SK-N-SH treated with all-trans-retinoic acid at 6 μM for 48 hours (cell line): Measurements from ENCODE around the gene XIRP2.

ENCODE experiments used
- ATAC-seq: fragments of 200-7000 bp; cut with Tn5 transposase; 3 replicates; pipeline ENCODE4 v1.9.1; 2020; ENCODE audit warnings: mild to moderate bottlenecking, moderate library complexity
- ARNTL ChIP-seq: fragments of 450-650 bp; formaldehyde crosslinking; IDR thresholded peaks from 2 replicates; pipeline ENCODE4 v1.5.0; 2020; ENCODE audit warnings: low read depth, mild to moderate bottlenecking, moderate library complexity, borderline replicate concordance
- CSDC2 ChIP-seq: fragments of 250-450 bp; sonication (Bioruptor Pico); IDR thresholded peaks from 2 replicates; pipeline ENCODE4 v1.5.0; 2020; ENCODE audit warnings: mild to moderate bottlenecking, moderate library complexity
- ESRRG ChIP-seq: fragments of 250-450 bp; sonication (Bioruptor Pico); IDR thresholded peaks from 2 replicates; pipeline ENCODE4 v1.6.1; 2021; ENCODE audit warnings: mild to moderate bottlenecking
- GLIS3 ChIP-seq: fragments of 250-450 bp; sonication (Bioruptor Pico); IDR thresholded peaks from 2 replicates; pipeline ENCODE4 v1.5.0; 2020; ENCODE audit warnings: mild to moderate bottlenecking, moderate library complexity
- ISL1 ChIP-seq: fragments of 250-450 bp; sonication (Bioruptor Pico); IDR thresholded peaks from 2 replicates; pipeline ENCODE4 v2.1.2; 2022; ENCODE audit warnings: mild to moderate bottlenecking, moderate library complexity
- OSR1 ChIP-seq: fragments of 250-450 bp; sonication (Bioruptor Pico); IDR thresholded peaks from 2 replicates; pipeline ENCODE4 v1.8.0; 2022; ENCODE audit warnings: moderate library complexity, mild to moderate bottlenecking, inconsistent platforms
- PPARA ChIP-seq: fragments of 250-450 bp; sonication (Bioruptor Pico); IDR thresholded peaks from 2 replicates; pipeline ENCODE4 v1.5.0; 2020; ENCODE audit warnings: mild to moderate bottlenecking, borderline replicate concordance
- SNAI2 ChIP-seq: fragments of 250-450 bp; sonication (Bioruptor Pico); IDR thresholded peaks from 2 replicates; pipeline ENCODE4 v1.5.0; 2020; ENCODE audit warnings: mild to moderate bottlenecking, moderate library complexity
- TCF4 ChIP-seq: fragments of 250-450 bp; sonication (Bioruptor Pico); IDR thresholded peaks from 2 replicates; pipeline ENCODE4 v1.8.0; 2021; ENCODE audit warnings: mild to moderate bottlenecking, moderate library complexity, borderline replicate concordance
- TOX ChIP-seq: fragments of 250-450 bp; sonication (Bioruptor Pico); IDR thresholded peaks from 2 replicates; pipeline ENCODE4 v1.8.0; 2021; ENCODE audit warnings: mild to moderate bottlenecking, moderate library complexity, borderline replicate concordance
- ZC3H10 ChIP-seq: fragments of 250-450 bp; sonication (Bioruptor Pico); IDR thresholded peaks from 2 replicates; pipeline ENCODE4 v1.5.1; 2021; ENCODE audit warnings: mild to moderate bottlenecking, moderate library complexity
- ZFP30 ChIP-seq: fragments of 450-650 bp; formaldehyde crosslinking; IDR thresholded peaks from 2 replicates; pipeline ENCODE4 v1.5.0; 2022; ENCODE audit warnings: mild to moderate bottlenecking, moderate library complexity
- ZNF70 ChIP-seq: fragments of 450-650 bp; formaldehyde crosslinking; IDR thresholded peaks from 2 replicates; pipeline ENCODE4 v1.5.0; 2020; ENCODE audit warnings: mild to moderate bottlenecking, moderate library complexity
- ZNF8 ChIP-seq: fragments of 450-650 bp; formaldehyde crosslinking; IDR thresholded peaks from 2 replicates; pipeline ENCODE4 v1.5.0; 2020; ENCODE audit warnings: mild to moderate bottlenecking, moderate library complexity
- TF ChIP-seq, protein P1 (sequence below): fragments of 250-450 bp; sonication (Bioruptor Pico); IDR thresholded peaks from 2 replicates; pipeline ENCODE4 v1.5.0; 2020; ENCODE audit warnings: mild to moderate bottlenecking, moderate library complexity
- TF ChIP-seq, protein P2 (sequence below): fragments of 250-450 bp; sonication (Bioruptor Pico); IDR thresholded peaks from 2 replicates; pipeline ENCODE4 v1.5.1; 2021; ENCODE audit warnings: mild to moderate bottlenecking, moderate library complexity
- TF ChIP-seq, protein P3 (sequence below): fragments of 250-450 bp; sonication (Bioruptor Pico); IDR thresholded peaks from 2 replicates; pipeline ENCODE4 v1.8.0; 2020; ENCODE audit warnings: mild to moderate bottlenecking, moderate library complexity, borderline replicate concordance
- TF ChIP-seq, protein P4 (sequence below): fragments of 250-450 bp; sonication (Bioruptor Pico); IDR thresholded peaks from 2 replicates; pipeline ENCODE4 v1.5.1; 2020; ENCODE audit warnings: low read depth, mild to moderate bottlenecking, moderate library complexity

XIRP2 gene

DNA sequence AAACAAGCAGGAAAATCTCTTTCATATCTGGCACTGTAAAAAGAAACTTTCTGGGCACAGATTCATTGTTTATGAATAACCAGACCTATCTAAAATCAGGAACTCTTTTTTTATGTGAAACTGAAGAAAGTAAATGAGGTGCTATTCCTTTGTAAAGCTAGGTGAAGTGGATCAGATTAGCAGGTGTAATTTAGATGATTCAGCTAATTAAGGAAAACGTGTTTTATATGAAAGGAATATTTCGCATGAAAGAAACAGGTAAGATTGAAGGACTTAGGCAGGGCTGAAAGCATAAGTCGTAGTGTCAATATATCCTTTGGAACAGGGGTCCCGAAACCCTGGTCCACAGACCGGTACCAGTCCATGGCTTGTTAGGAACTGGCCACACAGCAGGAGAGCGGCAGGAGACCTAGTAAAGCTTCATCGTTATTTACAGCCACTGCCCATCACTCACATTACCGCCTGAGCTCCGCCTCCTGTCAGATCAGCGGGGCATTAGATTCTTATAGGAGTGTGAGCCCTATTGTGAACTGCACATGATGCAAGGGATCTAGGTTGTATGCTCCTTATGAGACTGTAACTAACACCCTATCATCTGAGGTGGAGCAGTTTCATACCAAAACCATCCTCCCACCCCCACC is 20.3 kb upstream of the XIRP2 start:
- TF ChIP-seq, protein P1, sequence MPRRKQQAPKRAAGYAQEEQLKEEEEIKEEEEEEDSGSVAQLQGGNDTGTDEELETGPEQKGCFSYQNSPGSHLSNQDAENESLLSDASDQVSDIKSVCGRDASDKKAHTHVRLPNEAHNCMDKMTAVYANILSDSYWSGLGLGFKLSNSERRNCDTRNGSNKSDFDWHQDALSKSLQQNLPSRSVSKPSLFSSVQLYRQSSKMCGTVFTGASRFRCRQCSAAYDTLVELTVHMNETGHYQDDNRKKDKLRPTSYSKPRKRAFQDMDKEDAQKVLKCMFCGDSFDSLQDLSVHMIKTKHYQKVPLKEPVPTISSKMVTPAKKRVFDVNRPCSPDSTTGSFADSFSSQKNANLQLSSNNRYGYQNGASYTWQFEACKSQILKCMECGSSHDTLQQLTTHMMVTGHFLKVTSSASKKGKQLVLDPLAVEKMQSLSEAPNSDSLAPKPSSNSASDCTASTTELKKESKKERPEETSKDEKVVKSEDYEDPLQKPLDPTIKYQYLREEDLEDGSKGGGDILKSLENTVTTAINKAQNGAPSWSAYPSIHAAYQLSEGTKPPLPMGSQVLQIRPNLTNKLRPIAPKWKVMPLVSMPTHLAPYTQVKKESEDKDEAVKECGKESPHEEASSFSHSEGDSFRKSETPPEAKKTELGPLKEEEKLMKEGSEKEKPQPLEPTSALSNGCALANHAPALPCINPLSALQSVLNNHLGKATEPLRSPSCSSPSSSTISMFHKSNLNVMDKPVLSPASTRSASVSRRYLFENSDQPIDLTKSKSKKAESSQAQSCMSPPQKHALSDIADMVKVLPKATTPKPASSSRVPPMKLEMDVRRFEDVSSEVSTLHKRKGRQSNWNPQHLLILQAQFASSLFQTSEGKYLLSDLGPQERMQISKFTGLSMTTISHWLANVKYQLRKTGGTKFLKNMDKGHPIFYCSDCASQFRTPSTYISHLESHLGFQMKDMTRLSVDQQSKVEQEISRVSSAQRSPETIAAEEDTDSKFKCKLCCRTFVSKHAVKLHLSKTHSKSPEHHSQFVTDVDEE (CRISPR knock-in tag), result no peak
- no peak for TF ChIP-seq ZNF70 (CRISPR knock-in tag)
- TF ChIP-seq, protein P2, sequence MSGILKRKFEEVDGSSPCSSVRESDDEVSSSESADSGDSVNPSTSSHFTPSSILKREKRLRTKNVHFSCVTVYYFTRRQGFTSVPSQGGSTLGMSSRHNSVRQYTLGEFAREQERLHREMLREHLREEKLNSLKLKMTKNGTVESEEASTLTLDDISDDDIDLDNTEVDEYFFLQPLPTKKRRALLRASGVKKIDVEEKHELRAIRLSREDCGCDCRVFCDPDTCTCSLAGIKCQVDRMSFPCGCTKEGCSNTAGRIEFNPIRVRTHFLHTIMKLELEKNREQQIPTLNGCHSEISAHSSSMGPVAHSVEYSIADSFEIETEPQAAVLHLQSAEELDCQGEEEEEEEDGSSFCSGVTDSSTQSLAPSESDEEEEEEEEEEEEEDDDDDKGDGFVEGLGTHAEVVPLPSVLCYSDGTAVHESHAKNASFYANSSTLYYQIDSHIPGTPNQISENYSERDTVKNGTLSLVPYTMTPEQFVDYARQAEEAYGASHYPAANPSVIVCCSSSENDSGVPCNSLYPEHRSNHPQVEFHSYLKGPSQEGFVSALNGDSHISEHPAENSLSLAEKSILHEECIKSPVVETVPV, result no peak
- TF ChIP-seq, protein P3, sequence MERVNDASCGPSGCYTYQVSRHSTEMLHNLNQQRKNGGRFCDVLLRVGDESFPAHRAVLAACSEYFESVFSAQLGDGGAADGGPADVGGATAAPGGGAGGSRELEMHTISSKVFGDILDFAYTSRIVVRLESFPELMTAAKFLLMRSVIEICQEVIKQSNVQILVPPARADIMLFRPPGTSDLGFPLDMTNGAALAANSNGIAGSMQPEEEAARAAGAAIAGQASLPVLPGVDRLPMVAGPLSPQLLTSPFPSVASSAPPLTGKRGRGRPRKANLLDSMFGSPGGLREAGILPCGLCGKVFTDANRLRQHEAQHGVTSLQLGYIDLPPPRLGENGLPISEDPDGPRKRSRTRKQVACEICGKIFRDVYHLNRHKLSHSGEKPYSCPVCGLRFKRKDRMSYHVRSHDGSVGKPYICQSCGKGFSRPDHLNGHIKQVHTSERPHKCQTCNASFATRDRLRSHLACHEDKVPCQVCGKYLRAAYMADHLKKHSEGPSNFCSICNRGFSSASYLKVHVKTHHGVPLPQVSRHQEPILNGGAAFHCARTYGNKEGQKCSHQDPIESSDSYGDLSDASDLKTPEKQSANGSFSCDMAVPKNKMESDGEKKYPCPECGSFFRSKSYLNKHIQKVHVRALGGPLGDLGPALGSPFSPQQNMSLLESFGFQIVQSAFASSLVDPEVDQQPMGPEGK, result no peak
- TF ChIP-seq CSDC2 (CRISPR knock-in tag), result no peak
- TF ChIP-seq SNAI2 (CRISPR knock-in tag), result no peak
- TF ChIP-seq OSR1 (CRISPR knock-in tag), result no peak
- TF ChIP-seq TOX (CRISPR knock-in tag), result no peak
- TF ChIP-seq, protein P4, sequence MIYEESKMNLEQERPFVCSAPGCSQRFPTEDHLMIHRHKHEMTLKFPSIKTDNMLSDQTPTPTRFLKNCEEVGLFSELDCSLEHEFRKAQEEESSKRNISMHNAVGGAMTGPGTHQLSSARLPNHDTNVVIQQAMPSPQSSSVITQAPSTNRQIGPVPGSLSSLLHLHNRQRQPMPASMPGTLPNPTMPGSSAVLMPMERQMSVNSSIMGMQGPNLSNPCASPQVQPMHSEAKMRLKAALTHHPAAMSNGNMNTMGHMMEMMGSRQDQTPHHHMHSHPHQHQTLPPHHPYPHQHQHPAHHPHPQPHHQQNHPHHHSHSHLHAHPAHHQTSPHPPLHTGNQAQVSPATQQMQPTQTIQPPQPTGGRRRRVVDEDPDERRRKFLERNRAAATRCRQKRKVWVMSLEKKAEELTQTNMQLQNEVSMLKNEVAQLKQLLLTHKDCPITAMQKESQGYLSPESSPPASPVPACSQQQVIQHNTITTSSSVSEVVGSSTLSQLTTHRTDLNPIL, result no peak
- no peak for TF ChIP-seq ESRRG
- TF ChIP-seq TCF4 (CRISPR knock-in tag), result no peak
- TF ChIP-seq PPARA (CRISPR knock-in tag), result no peak
- no peak for TF ChIP-seq ISL1
- no peak for ATAC-seq

DNA sequence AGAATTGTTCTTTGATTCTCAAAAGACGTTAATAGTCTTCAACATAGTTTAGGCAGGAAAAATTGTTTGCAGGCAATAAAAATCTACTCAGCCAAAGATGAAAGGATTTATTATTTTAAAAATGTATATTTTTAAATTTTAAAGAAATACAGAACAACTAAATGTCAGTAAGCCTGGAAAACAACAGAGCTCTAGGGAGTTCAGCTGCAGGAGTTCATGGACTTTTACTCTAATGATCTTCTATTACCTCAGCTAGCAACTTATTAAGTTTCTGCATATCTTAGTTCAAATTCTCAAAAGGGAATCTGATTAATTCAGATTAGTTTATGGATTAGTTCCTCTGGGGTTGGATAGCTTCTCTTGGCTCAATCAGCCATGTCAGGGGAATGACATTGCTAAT is 17.9 kb upstream of the XIRP2 start:
- ATAC-seq, result no peak
- TF ChIP-seq ZC3H10 (CRISPR knock-in tag), result no peak
- TF ChIP-seq ISL1, result no peak
- TF ChIP-seq, protein P2, result no peak

DNA sequence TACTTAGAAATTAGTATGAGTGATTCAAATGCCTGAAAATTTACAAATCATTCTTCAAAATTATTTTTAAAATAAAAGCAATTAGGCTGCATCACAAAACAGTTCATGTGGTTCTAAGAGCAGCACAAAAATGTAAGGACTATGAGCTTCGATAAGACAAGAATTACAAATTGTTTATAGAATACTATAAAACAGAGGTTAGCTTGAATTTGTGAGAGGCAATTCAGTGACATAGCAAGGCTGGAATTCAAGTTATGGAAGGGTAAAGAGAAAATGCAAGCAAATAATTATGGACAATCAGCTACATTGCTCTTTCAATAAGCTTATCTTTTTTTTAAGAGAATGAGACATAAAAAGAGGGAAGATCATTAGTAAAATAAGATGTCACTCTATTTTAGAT is 7.1 kb upstream of the XIRP2 start:
- TF ChIP-seq GLIS3 (CRISPR knock-in tag) (no peak), ARNTL (CRISPR knock-in tag) (no peak), ESRRG (no peak), TOX (CRISPR knock-in tag) (no peak), ZFP30 (CRISPR knock-in tag) (no peak), ZNF8 (CRISPR knock-in tag) (no peak), ZC3H10 (CRISPR knock-in tag) (no peak)
- TF ChIP-seq, protein P2, result no peak
- TF ChIP-seq, protein P1 (CRISPR knock-in tag), result no peak
- TF ChIP-seq, protein P3, result no peak
- TF ChIP-seq, protein P4, result no peak
- no peak for ATAC-seq
